ENCODE measurements around the gene DDX10. TPM values are rescaled to one million over a fixed set of nuclear protein-coding genes. Genes with fewer than 3 reads are reported as not detected.

Gene DDX10
- total and polyA plus RNA-seq, 10 donors = 17.5 to 39.3 (median 23.0) TPM

DNA sequence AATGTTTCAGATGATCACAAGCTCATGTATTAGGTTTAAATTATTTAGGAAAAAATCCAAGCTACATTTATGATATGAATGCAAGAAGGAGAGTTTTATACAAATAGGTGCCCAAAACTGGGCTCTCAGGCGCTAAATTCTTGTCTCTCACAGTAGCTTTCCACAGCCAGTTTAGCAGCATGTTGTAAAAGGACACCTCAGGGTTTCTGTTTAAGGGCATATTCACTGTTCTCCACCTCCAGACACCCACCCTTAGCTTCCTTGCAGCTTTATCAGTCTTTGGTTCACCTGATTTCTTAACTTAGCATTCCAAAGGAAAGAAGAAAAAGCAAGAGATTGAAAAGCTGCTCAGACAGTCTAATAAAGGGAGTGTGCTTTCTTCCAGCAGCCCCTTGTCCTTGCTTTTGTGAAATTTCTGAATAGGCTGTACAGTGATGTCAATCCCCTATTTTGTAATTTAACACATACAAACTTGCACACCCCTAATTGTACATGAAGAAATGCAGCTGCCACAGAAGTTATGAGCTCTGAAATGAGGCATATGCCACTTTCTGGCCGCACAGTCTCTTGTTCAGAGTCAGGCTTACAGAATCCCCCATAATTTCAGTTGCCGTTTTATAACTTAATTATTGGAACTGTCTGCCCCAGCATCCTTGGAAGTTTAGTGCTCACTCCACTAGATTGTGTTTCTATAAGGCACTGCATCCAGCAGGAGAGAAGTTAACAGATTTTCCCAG is 262.1 kb downstream of the DDX10 start:
- 79 to 97% (median 91%) methylated on average over 3 of the region's 3 CpGs for WGBS, 5 donors

GRCh38 chr11:108927791-108928545 is 263.1 kb downstream of the DDX10 start:
- 80 to 86% (median 82%) methylated on average over 7 of the region's 7 CpGs for WGBS, 5 donors

More for the DNA sequence above, 262.1 kb downstream of the DDX10 start:
- no peak for TF ChIP-seq POLR2A (IDR thresholded peaks at IDR 0.05)
- TF ChIP-seq, protein P1, sequence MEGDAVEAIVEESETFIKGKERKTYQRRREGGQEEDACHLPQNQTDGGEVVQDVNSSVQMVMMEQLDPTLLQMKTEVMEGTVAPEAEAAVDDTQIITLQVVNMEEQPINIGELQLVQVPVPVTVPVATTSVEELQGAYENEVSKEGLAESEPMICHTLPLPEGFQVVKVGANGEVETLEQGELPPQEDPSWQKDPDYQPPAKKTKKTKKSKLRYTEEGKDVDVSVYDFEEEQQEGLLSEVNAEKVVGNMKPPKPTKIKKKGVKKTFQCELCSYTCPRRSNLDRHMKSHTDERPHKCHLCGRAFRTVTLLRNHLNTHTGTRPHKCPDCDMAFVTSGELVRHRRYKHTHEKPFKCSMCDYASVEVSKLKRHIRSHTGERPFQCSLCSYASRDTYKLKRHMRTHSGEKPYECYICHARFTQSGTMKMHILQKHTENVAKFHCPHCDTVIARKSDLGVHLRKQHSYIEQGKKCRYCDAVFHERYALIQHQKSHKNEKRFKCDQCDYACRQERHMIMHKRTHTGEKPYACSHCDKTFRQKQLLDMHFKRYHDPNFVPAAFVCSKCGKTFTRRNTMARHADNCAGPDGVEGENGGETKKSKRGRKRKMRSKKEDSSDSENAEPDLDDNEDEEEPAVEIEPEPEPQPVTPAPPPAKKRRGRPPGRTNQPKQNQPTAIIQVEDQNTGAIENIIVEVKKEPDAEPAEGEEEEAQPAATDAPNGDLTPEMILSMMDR (IDR thresholded peaks at IDR 0.05 in 8 of 11, conservative IDR thresholded peaks at IDR 0.05 in 3 of 11) = no peak
- no peak for TF ChIP-seq POLR2AphosphoS5 (IDR thresholded peaks at IDR 0.05)
- H3K27ac ChIP-seq = no peak overlapping the region
- no peaks in the 10 kb centered on the region for H3K4me1 ChIP-seq
- no peaks in the 10 kb centered on the region for H3K9me3 ChIP-seq
- H3K27me3 ChIP-seq (replicated peaks in 1 of 7) = no peaks in the 10 kb centered on the region
- no peak overlapping the region for H3K4me3 ChIP-seq
- no peak for DNase-seq
- peaks cover 0 to 6% (median 0%) of the 10 kb centered on the region in 6 donors for H3K36me3 ChIP-seq
- intact Hi-C loops (cut with DNase I; ENCODE audit: low total_unique reads) = no loop called here

GRCh38 chr11:108929241-108929640 is 264.4 kb downstream of the DDX10 start:
- no peak overlapping the region for H3K4me3 ChIP-seq
- intact Hi-C loops (cut with DNase I; ENCODE audit: low total_unique reads) = no loop called here
- no peaks in the 10 kb centered on the region for H3K9me3 ChIP-seq
- 84 to 100% (median 100%) methylated on average over 1 of the region's 1 CpG for WGBS, 5 donors
- no peak for DNase-seq
- no peak overlapping the region for H3K27ac ChIP-seq
- no peak for TF ChIP-seq POLR2A (IDR thresholded peaks at IDR 0.05)
- TF ChIP-seq, protein P1 (IDR thresholded peaks at IDR 0.05 in 8 of 11, conservative IDR thresholded peaks at IDR 0.05 in 3 of 11) = no peak
- TF ChIP-seq POLR2AphosphoS5 (IDR thresholded peaks at IDR 0.05) = no peak
- no peaks in the 10 kb centered on the region for H3K4me1 ChIP-seq
- H3K36me3 ChIP-seq = peaks cover 0 to 6% (median 0%) of the 10 kb centered on the region in 6 donors
- no peaks in the 10 kb centered on the region for H3K27me3 ChIP-seq (replicated peaks in 1 of 7)

More at GRCh38 chr11:108927791-108928545, 263.1 kb downstream of the DDX10 start:
- Histone ChIP-seq H3K27me3 (replicated peaks in 1 of 7) (no peaks in the 10 kb centered on the region), H3K9me3 (no peaks in the 10 kb centered on the region), H3K27ac (no peak overlapping the region), H3K4me3 (no peak overlapping the region), H3K4me1 (no peaks in the 10 kb centered on the region), H3K36me3 (peaks cover 0 to 6% (median 0%) of the 10 kb centered on the region in 6 donors)
- no peak for DNase-seq
- intact Hi-C loops (cut with DNase I; ENCODE audit: low total_unique reads) = no loop called here
- TF ChIP-seq POLR2AphosphoS5 (IDR thresholded peaks at IDR 0.05) = no peak
- TF ChIP-seq, protein P1 (IDR thresholded peaks at IDR 0.05 in 8 of 11, conservative IDR thresholded peaks at IDR 0.05 in 3 of 11) = no peak
- TF ChIP-seq POLR2A (IDR thresholded peaks at IDR 0.05) = no peak

DNA sequence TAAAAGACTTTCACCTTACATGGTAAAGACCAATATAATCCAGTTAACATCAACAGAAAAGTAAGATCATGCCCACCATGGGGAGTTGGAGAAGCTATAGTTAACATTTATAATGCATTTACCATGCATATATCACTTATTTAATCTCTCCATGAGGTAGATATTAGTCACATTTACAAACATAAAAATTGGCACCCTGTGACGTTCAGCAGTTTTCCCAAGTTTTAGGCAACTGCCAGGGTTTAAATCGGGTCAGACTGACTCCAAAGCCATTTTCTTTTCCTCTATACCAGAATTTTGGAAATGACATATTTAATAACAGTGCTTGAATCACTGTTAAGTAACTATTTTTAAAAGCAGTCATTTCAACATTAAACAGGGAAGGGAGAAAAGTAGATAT is 266.3 kb downstream of the DDX10 start:
- Histone ChIP-seq H3K27me3 (replicated peaks in 1 of 7) (no peaks in the 10 kb centered on the region), H3K9me3 (no peaks in the 10 kb centered on the region), H3K36me3 (peaks cover 0 to 6% (median 0%) of the 10 kb centered on the region in 6 donors), H3K4me3 (no peak overlapping the region), H3K4me1 (no peaks in the 10 kb centered on the region), H3K27ac (no peak overlapping the region)
- intact Hi-C loops (cut with DNase I; ENCODE audit: low total_unique reads) = no loop called here
- DNase-seq = no peak
- 89 to 97% (median 96%) methylated on average over 2 of the region's 2 CpGs for WGBS, 5 donors
- TF ChIP-seq POLR2AphosphoS5 (IDR thresholded peaks at IDR 0.05) (no peak), POLR2A (IDR thresholded peaks at IDR 0.05) (no peak)
- TF ChIP-seq, protein P1 (IDR thresholded peaks at IDR 0.05 in 8 of 11, conservative IDR thresholded peaks at IDR 0.05 in 3 of 11) = no peak

Measured in spleen (tissue), 11 donors.